ENCODE measurements around the gene DACH1. TPM values are rescaled to one million over a fixed set of nuclear protein-coding genes. Genes with fewer than 3 reads are reported as not detected.

DACH1 gene
- total and polyA plus RNA-seq, 9 of the 15 experiments (the other 6 are each of a cell fraction or from before 2014, with no cell fraction given): 0.04 to 0.07 (median 0.04) TPM; not detected in 2

DNA sequence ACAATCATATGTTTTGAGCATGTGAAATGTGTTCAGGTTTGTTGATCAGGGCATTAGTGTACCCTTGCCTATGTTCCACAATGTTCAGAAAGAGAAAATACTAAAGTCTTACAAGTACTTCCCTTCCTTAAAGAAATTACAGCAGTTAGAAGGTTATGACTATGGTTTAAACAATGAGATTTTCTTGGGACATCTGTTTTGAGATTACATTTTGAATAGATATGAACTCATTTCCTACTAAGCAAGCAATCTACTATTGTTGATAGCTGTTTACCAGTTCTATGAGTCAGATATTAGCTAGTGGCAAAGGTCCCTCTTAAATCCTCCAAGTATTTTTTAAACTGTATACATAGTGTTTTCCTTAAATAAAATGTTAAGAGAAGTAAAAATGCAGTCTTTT, 241.3 kb downstream of the DACH1 start:
- Histone ChIP-seq H3K27me3 (ENCODE audit: control insufficient read depth in 2 of 2, insufficient read depth in 2 of 2, low read length in 2 of 2) (no peaks in the 10 kb centered on the region), H3K9me1 (ENCODE audit: control insufficient read depth, insufficient read depth, low read length) (no peaks in the 10 kb centered on the region), H3K27ac (ENCODE audit: extremely low read depth, low read depth, low read length) (no peak overlapping the region), H3K36me3 (ENCODE audit: control insufficient read depth, insufficient read depth, low read length) (no peaks in the 10 kb centered on the region), H3K4me3 (no peak overlapping the region), H3K4me1 (replicated peaks in 1 of 2; ENCODE audit: control insufficient read depth in 2 of 2, insufficient read depth in 2 of 2, low read length in 2 of 2) (no peaks in the 10 kb centered on the region), H3K4me2 (ENCODE audit: insufficient read depth, low read length) (no peak overlapping the region), H3K79me2 (ENCODE audit: control insufficient read depth, insufficient read depth, low read length) (no peaks in the 10 kb centered on the region), H4K20me1 (replicated peaks; ENCODE audit: control insufficient read depth, insufficient read depth, low read length) (no peaks in the 10 kb centered on the region), H3K9me3 (replicated peaks; ENCODE audit: control insufficient read depth, insufficient read depth, low read depth, low read length) (no peaks in the 10 kb centered on the region), H2AFZ (ENCODE audit: low read depth, low read length) (no peak overlapping the region), H3K9ac (ENCODE audit: insufficient read depth in 1 of 2, low read depth in 2 of 2, low read length in 2 of 2) (no peak overlapping the region)
- DNase-seq (ENCODE audit: extremely low read depth in 1 of 4, low spot score in 3 of 4): no peak
- FAIRE-seq: no peak
- no TSS peak for BruUV-seq (replicated peaks)
- no peak for ATAC-seq
- intact Hi-C loops (cut with micrococcal nuclease): no loop called here
- TF ChIP-seq KLF1 (tag; IDR thresholded peaks at IDR 0.05) (no peak), ADNP (tag; IDR thresholded peaks at IDR 0.05) (no peak), ZNF583 (CRISPR knock-in tag; IDR thresholded peaks at IDR 0.05) (no peak), FOS (IDR thresholded peaks at IDR 0.05; ENCODE audit: extremely low read depth, insufficient read length) (no peak), JUND (IDR thresholded peaks at IDR 0.05; ENCODE audit: borderline replicate concordance, low read depth, low read length) (no peak), JUND (tag; IDR thresholded peaks at IDR 0.05; ENCODE audit: borderline replicate concordance, low read depth, low read length) (no peak), ZNF41 (CRISPR knock-in tag; conservative IDR thresholded peaks at IDR 0.05) (no peak), CC2D1A (IDR thresholded peaks at IDR 0.05) (no peak), HSF4 (CRISPR knock-in tag; IDR thresholded peaks at IDR 0.05; ENCODE audit: borderline replicate concordance) (no peak), ARID1B (IDR thresholded peaks at IDR 0.05) (no peak), STAT5B (CRISPR knock-in tag; IDR thresholded peaks at IDR 0.05) (no peak), ZNF121 (CRISPR knock-in tag; conservative IDR thresholded peaks at IDR 0.05) (no peak), GTF2E2 (tag; IDR thresholded peaks at IDR 0.05) (no peak), EWSR1 (IDR thresholded peaks at IDR 0.05; ENCODE audit: borderline replicate concordance, low read depth, partially characterized antibody) (no peak), HOXB6 (CRISPR knock-in tag; IDR thresholded peaks at IDR 0.05; ENCODE audit: borderline replicate concordance) (no peak)
- TF ChIP-seq, protein P1, sequence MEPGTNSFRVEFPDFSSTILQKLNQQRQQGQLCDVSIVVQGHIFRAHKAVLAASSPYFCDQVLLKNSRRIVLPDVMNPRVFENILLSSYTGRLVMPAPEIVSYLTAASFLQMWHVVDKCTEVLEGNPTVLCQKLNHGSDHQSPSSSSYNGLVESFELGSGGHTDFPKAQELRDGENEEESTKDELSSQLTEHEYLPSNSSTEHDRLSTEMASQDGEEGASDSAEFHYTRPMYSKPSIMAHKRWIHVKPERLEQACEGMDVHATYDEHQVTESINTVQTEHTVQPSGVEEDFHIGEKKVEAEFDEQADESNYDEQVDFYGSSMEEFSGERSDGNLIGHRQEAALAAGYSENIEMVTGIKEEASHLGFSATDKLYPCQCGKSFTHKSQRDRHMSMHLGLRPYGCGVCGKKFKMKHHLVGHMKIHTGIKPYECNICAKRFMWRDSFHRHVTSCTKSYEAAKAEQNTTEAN (CRISPR knock-in tag; IDR thresholded peaks at IDR 0.05): no peak
- ChIA-PET CTCF (ENCODE audit: low intra/inter-chr PET ratio) (no interaction called here), POLR2A (no interaction called here)
- in situ Hi-C loops (cut with MboI): no loop called here

Data from K562 (cell line).